Progenitor cell of endocrine pancreas (in vitro differentiated cells): ENCODE measurements around the gene CUEDC2. TPM values are rescaled to one million over a fixed set of nuclear protein-coding genes. Genes with fewer than 3 reads are reported as not detected.
A peak's percentile ranks its signal among the peaks of the same experiment; 100 is the strongest.
"Not testable (repeated sequence)": the region's sequence is repeated elsewhere in the genome, so short reads cannot be mapped to it uniquely, and the experiment has no call there.

Experiments used
- DNase-seq: peaks from one replicate; pipeline ENCODE4 v3.0.0; 2021; ENCODE audit warnings: low spot score; ENCODE audit not compliant: unreplicated experiment
- H3K27ac Mint-ChIP-seq: 2 replicates; pipeline ENCODE4 v1.8.0; 2021; ENCODE audit warnings: mild to moderate bottlenecking, moderate library complexity, mixed read lengths
- H3K27me3 Mint-ChIP-seq: 2 replicates; pipeline ENCODE4 v1.8.0; 2021; ENCODE audit warnings: mixed read lengths
- H3K36me3 Mint-ChIP-seq: 2 replicates; pipeline ENCODE4 v1.8.0; 2022; ENCODE audit warnings: mixed read lengths; ENCODE audit not compliant: insufficient read depth
- H3K4me1 Mint-ChIP-seq: 2 replicates; pipeline ENCODE4 v1.8.0; 2021; ENCODE audit warnings: low read depth, mixed read lengths
- H3K4me3 Mint-ChIP-seq: 2 replicates; pipeline ENCODE4 v1.8.0; 2021; ENCODE audit warnings: low read depth, mild to moderate bottlenecking, moderate library complexity, mixed read lengths
- H3K9me3 Mint-ChIP-seq: 2 replicates; pipeline ENCODE4 v1.8.0; 2021; ENCODE audit warnings: low read depth, mixed read lengths
- total RNA-seq: library from RNA; stranded (reverse); gene quantifications from 2 replicates; pipeline ENCODE4 v1.2.1, GENCODE V29; 2021
- TF ChIP-seq, protein P1 (sequence below): fragments of 200-600 bp; sonication (generic); IDR thresholded peaks from one replicate; pipeline ENCODE4 v1.5.0; 2021; ENCODE audit warnings: antibody characterized with exemption, mild to moderate bottlenecking; ENCODE audit not compliant: unreplicated experiment

The CUEDC2 gene
- total RNA-seq, 1 donor from 2014 or later = 69.9 TPM

DNA sequence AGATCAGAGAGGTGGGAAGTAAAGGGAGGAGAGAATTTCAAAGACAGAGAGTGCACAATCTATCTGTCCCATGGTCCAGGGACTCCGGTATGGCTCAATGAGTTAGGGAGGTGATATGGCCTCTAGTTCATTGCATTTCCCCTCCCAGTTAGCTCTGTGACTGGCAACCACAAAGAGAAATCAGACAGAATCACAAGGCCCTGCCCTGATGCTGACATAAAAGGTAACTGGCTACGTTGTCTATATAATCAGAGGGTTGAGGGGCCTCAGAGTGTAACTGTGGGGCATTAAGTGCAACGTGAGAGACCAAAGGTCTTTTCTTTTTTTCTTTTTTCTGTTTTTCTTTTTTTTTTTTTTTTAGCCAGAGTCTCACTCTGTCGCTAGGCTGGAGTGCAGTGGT is 26.3 kb upstream of the CUEDC2 start:
- Mint-ChIP-seq H3K36me3 (peaks cover 1% of the 10 kb centered on the region), H3K4me1 (peaks cover 43% of the 10 kb centered on the region), H3K27me3 (no peaks in the 10 kb centered on the region), H3K27ac (peak overlapping the region; percentile 7), H3K9me3 (no peaks in the 10 kb centered on the region), H3K4me3 (no peak overlapping the region)
- TF ChIP-seq, protein P1, sequence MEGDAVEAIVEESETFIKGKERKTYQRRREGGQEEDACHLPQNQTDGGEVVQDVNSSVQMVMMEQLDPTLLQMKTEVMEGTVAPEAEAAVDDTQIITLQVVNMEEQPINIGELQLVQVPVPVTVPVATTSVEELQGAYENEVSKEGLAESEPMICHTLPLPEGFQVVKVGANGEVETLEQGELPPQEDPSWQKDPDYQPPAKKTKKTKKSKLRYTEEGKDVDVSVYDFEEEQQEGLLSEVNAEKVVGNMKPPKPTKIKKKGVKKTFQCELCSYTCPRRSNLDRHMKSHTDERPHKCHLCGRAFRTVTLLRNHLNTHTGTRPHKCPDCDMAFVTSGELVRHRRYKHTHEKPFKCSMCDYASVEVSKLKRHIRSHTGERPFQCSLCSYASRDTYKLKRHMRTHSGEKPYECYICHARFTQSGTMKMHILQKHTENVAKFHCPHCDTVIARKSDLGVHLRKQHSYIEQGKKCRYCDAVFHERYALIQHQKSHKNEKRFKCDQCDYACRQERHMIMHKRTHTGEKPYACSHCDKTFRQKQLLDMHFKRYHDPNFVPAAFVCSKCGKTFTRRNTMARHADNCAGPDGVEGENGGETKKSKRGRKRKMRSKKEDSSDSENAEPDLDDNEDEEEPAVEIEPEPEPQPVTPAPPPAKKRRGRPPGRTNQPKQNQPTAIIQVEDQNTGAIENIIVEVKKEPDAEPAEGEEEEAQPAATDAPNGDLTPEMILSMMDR = no peak
- no peak for DNase-seq

DNA sequence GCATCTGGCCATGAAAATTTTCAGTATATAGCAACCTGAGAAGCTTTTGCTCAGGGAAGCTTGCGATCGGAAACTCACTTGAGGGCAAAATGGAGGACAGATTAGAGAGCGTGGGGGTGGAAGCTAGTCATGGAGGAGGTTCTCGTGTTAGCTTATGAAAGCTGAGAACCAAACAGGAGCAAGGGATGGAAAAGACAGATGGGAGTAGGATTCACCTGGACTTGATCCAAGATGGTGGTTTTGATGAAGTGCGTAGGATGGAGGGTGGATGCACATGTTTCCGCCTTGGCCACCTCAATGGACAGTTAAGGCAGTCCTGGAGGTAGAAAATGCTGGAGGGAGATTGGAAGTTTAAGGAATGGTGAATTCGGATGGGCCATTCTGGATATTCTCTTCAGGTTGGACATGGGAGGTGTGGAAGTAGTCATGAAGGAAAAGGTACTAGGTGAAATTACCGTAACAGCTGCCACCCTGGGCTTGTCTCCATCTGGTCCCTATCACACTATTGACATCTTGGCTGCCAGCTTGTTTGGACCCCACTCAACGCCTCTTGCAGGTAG is 25.3 kb upstream of the CUEDC2 start:
- Mint-ChIP-seq H3K36me3 (peaks cover 6% of the 10 kb centered on the region), H3K4me1 (peaks cover 40% of the 10 kb centered on the region), H3K27ac (peak overlapping the region; percentile 15), H3K27me3 (no peaks in the 10 kb centered on the region), H3K9me3 (no peaks in the 10 kb centered on the region), H3K4me3 (no peak overlapping the region)
- DNase-seq = no peak
- TF ChIP-seq, protein P1 = no peak

DNA sequence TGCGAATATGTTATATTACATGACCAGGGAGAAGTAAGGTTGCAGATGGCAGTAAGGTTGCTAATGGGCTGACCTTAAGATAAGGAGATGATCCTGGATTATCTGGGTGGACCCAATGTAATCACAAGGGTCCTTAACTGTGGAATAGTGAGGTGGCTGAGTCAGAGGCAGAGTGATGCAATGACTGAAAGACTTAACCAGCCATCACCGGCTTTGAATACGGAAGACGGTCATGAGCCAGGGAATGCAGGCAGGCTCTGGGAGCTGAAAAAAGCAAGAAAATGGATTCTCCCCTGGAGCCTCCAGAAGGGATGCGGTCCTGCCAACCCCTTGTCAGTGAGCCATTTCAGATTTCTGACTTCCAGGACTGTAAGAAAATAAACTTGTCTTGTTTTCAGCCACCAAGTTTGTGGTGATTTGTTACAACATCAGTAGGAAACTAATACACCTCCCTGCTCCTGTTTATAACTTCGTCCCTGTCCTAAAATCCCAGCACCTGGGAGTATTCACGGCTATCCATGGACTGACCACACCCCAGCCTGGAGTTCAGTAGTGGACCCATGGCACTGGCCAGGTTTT is 23.6 kb upstream of the CUEDC2 start:
- DNase-seq = no peak
- TF ChIP-seq, protein P1 = no peak
- peaks cover 6% of the 10 kb centered on the region for H3K36me3 Mint-ChIP-seq
- H3K4me1 Mint-ChIP-seq = peaks cover 29% of the 10 kb centered on the region
- H3K9me3 Mint-ChIP-seq = no peaks in the 10 kb centered on the region
- no peaks in the 10 kb centered on the region for H3K27me3 Mint-ChIP-seq
- no peak overlapping the region for H3K4me3 Mint-ChIP-seq
- peak overlapping the region; percentile 65 for H3K27ac Mint-ChIP-seq

DNA sequence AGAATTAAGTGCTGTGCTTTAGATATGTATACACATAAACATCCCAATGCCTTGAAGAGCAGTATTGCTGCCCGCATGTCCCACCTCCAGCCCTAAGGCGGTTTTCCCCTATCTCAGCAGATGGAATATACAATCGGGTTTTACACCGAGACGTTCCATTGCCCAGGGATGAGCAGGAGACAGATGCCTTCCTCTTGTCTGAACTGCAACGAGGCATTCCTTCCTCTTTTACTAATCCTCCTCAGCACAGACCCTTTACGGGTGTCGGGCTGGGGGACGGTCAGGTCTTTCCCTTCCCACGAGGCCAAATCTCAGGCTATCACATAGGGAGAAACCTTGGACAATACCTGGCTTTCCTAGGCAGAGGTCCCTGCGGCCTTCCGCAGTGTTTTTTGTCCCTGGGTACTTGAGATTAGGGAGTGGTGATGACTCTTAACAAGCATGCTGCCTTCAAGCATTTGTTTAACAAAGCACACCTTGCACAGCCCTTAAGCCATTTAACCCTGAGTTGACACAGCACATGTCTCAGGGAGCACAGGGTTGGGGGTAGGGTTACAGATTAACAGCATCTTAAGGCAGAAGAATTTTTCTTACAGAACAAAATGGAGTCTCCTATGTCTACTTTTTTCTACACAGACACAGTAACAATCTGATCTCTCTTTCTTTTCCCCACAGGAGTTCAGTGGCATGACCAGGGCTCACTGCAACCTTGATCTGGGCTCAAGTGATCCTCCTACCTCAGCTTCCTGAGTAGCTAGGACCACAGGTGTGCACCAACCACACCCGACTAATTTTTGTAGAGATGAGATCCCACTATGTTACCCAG is 22.5 kb upstream of the CUEDC2 start:
- not testable (repeated sequence) for H3K27me3 Mint-ChIP-seq, H3K36me3 Mint-ChIP-seq, DNase-seq, H3K9me3 Mint-ChIP-seq
- peak overlapping the region; percentile 35 for H3K4me3 Mint-ChIP-seq
- H3K4me1 Mint-ChIP-seq = peaks cover 25% of the 10 kb centered on the region
- peak overlapping the region; percentile 97 for H3K27ac Mint-ChIP-seq

DNA sequence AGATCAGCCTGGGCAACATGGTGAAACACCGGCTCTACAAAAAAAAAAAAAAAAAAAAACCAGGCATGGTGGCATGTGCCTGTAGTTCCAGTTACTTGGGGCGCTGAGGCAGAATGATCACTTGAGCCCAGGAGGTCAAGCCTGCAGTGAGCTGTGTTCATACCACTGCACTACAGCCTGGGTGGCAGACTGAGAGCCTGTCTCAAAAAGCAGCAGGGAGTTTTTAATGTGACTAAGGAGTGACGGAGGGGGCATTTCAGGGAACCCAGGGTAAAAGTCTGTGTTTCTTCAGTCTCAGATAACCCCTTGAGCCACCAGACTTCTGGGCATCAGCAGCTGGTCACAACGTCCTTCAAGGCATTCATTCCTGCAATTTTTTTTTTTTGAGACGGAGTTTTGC is 21.1 kb upstream of the CUEDC2 start:
- no peak for DNase-seq
- H3K4me3 Mint-ChIP-seq = no peak overlapping the region
- peaks cover 6% of the 10 kb centered on the region for H3K36me3 Mint-ChIP-seq
- no peaks in the 10 kb centered on the region for H3K9me3 Mint-ChIP-seq
- peak overlapping the region; percentile 13 for H3K27ac Mint-ChIP-seq
- no peaks in the 10 kb centered on the region for H3K27me3 Mint-ChIP-seq
- TF ChIP-seq, protein P1 = no peak
- H3K4me1 Mint-ChIP-seq = peaks cover 30% of the 10 kb centered on the region
